OCI-LY7 (cell line): ENCODE data around the gene CDK18.

Experiments
- CTCF ChIP-seq: fragments of 200-600 bp; sonication (generic); conservative IDR thresholded peaks from 2 replicates; pipeline ENCODE4 v1.5.1; 2014; ENCODE audit warnings: mild to moderate bottlenecking, antibody characterized with exemption, low read length, moderate library complexity, mixed read lengths
- EZH2phosphoT487 ChIP-seq: fragments of 200-600 bp; sonication (generic); IDR thresholded peaks from 2 replicates; pipeline ENCODE4 v1.6.1; 2018; ENCODE audit warnings: low read depth, borderline replicate concordance, mild to moderate bottlenecking, mixed run types, antibody characterized with exemption, low read length, moderate library complexity, mixed read lengths

DNA sequence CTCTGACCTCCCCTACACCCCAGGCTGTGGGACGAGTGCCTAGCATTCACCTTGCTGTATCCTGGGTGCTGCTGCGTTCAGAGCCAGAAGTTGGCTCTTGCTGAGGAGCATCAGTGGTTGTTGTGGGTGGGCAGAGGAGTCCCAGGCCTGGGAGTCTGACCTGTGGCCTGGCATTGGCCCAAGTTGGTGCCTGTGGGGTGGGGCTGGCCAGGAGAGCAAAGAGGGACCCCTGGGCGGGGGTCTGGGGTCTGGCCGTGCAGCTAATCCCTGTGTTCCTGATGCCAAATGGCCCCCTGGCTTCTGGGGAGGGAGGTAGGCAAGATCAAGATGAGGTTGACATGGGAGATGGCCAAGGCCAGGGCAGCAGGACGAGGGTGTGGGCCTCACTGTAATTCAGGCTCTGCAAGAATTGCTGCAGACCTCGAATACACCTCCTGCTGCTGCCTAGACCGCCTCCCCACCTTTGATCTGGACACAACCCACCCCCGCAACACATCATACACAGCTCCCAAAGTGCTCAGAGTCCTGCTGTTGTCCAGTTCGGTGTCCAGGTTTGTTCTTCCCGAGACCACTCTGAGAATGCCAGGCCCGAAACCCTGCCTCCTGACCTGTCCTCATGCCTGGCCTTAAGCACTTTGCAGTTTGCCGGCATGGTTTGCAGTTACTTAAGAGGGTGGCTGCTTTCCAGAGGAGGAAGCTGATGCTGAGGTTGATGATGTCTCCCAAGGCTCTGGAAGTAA is 28.7 kb downstream of the CDK18 start:
- no peak for TF ChIP-seq CTCF
- no peak for TF ChIP-seq EZH2phosphoT487
